Neural cell (in vitro differentiated cells): ENCODE measurements around the gene C11orf54.

ENCODE experiments used
- EZH2 ChIP-seq: fragments of 200-600, 300-800 bp; shearing (Covaris generic), sonication (generic); IDR thresholded peaks from 2 replicates; pipeline ENCODE4 v1.6.1; 2014; ENCODE audit warnings: antibody characterized with exemption, low read length, borderline replicate concordance, mild to moderate bottlenecking; ENCODE audit not compliant: insufficient read depth, poor library complexity, severe bottlenecking
- RAD21 ChIP-seq: fragments of 450-650 bp; conservative IDR thresholded peaks from 2 replicates; pipeline ENCODE4 v1.6.1; 2014; ENCODE audit warnings: antibody characterized with exemption, mild to moderate bottlenecking, moderate library complexity
- TAF1 ChIP-seq: IDR thresholded peaks from 2 replicates; pipeline ENCODE4 v1.6.1; 2012; ENCODE audit warnings: low read depth
- TF ChIP-seq, protein P1 (sequence below): fragments of 450-650 bp; IDR thresholded peaks from 2 replicates; pipeline ENCODE4 v1.5.1; 2014; ENCODE audit warnings: antibody characterized with exemption, mild to moderate bottlenecking, moderate library complexity; ENCODE audit not compliant: poor library complexity, severe bottlenecking

DNA sequence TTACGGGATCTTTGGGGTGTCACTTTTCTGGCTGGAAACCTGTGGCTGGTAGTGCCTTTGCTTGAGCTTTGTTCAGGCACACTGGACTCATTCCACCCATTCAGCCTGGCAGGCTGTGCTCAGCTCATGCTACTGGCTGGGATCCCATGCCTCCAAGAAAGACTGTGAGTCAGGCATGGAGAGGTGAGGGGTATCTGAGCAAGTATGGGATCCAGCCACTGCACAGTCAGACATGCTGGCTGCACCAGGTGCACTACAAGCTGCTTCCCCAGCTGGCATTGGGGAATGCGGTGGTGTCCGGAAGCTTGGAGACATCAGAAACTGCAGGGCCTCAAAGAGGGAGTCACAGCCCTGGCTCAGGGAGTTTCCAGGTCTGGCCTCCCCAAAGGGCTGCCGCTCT is 30.7 kb downstream of the C11orf54 start:
- TF ChIP-seq, protein P1, sequence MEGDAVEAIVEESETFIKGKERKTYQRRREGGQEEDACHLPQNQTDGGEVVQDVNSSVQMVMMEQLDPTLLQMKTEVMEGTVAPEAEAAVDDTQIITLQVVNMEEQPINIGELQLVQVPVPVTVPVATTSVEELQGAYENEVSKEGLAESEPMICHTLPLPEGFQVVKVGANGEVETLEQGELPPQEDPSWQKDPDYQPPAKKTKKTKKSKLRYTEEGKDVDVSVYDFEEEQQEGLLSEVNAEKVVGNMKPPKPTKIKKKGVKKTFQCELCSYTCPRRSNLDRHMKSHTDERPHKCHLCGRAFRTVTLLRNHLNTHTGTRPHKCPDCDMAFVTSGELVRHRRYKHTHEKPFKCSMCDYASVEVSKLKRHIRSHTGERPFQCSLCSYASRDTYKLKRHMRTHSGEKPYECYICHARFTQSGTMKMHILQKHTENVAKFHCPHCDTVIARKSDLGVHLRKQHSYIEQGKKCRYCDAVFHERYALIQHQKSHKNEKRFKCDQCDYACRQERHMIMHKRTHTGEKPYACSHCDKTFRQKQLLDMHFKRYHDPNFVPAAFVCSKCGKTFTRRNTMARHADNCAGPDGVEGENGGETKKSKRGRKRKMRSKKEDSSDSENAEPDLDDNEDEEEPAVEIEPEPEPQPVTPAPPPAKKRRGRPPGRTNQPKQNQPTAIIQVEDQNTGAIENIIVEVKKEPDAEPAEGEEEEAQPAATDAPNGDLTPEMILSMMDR: no peak
- no peak for TF ChIP-seq TAF1
- TF ChIP-seq EZH2: no peak
- no peak for TF ChIP-seq RAD21
